K562 (cell line): Measurements from ENCODE around the gene BIN1.

Experiments used
- DNMT1 ChIP-seq: fragments of 450-650 bp; IDR thresholded peaks from 2 replicates; pipeline ENCODE4 v1.6.1; 2016; ENCODE audit warnings: antibody characterized with exemption, mild to moderate bottlenecking
- NR3C1 ChIP-seq: sonication (generic); formaldehyde crosslinking; IDR thresholded peaks from 2 replicates; pipeline ENCODE4 v1.8.1; 2022; ENCODE audit warnings: missing genetic modification reagents
- POLR2AphosphoS5 ChIP-seq: IDR thresholded peaks from 2 replicates; pipeline ENCODE4 v1.6.1; 2011; ENCODE audit warnings: mild to moderate bottlenecking, low read depth, low read length, moderate library complexity; ENCODE audit not compliant: control insufficient read depth, insufficient read depth
- ZBTB11 ChIP-seq, 3 experiments: fragments of 200-800 bp in 1 of 3; fragments of 250-450 bp in 1 of 3; fragments of 450-650 bp in 1 of 3; sonication (Bioruptor Pico) in 1 of 3; sonication (Bioruptor generic) in 1 of 3; formaldehyde crosslinking in 1 of 3; IDR thresholded peaks; 2 replicates each; pipeline versions ENCODE4 v1.6.1 to v1.8.0; 2016 to 2022; ENCODE audit warnings: mild to moderate bottlenecking in 2 of 3, missing genetic modification characterization in 2 of 3, missing compliant biosample characterization in 1 of 3, moderate library complexity in 1 of 3
- TF ChIP-seq, protein P1 (sequence below): fragments of 150-350 bp; conservative IDR thresholded peaks from 2 replicates; pipeline ENCODE4 v1.6.1; 2014; ENCODE audit warnings: low read length

DNA sequence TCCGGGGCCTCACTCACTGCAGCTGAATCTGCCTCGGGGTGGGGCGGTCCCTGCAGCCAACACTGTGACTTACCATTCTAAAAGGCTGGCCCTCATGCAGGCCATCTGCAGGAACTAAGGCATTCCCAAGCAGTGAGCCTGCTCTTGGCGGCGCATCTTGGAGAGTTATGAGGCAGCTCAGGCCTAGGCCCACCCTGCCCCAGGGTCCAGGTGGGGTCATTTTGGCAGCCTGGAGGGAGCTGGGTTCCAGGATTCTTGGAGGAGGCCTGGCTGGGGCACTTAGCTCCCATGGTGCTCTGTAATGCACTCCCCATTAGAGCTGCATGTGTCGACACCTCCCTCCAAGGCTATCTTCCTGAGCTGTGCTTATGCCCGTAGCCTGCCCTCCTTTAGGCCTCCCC lies 14.8 kb upstream of the BIN1 start:
- no peak for TF ChIP-seq POLR2AphosphoS5
- TF ChIP-seq NR3C1 (CRISPR knock-in tag): no peak
- TF ChIP-seq, protein P1, sequence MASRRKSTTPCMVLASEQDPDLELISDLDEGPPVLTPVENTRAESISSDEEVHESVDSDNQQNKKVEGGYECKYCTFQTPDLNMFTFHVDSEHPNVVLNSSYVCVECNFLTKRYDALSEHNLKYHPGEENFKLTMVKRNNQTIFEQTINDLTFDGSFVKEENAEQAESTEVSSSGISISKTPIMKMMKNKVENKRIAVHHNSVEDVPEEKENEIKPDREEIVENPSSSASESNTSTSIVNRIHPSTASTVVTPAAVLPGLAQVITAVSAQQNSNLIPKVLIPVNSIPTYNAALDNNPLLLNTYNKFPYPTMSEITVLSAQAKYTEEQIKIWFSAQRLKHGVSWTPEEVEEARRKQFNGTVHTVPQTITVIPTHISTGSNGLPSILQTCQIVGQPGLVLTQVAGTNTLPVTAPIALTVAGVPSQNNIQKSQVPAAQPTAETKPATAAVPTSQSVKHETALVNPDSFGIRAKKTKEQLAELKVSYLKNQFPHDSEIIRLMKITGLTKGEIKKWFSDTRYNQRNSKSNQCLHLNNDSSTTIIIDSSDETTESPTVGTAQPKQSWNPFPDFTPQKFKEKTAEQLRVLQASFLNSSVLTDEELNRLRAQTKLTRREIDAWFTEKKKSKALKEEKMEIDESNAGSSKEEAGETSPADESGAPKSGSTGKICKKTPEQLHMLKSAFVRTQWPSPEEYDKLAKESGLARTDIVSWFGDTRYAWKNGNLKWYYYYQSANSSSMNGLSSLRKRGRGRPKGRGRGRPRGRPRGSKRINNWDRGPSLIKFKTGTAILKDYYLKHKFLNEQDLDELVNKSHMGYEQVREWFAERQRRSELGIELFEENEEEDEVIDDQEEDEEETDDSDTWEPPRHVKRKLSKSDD: no peak
- TF ChIP-seq ZBTB11 (CRISPR knock-in tag; IDR thresholded peaks at IDR 0.05): no peak
- no peak for TF ChIP-seq DNMT1
